ENCODE results near the gene NCLN. TPM values are rescaled to one million over a fixed set of nuclear protein-coding genes. Genes with fewer than 3 reads are reported as not detected.
"Not testable (repeated sequence)": the region's sequence is repeated elsewhere in the genome, so short reads cannot be mapped to it uniquely, and the experiment has no call there.

Gene NCLN
- total and polyA plus RNA-seq, 9 donors = 14.9 to 37.4 (median 32.4) TPM

- Histone ChIP-seq H3K4me3 (ENCODE audit: low read length) (no peak overlapping the region), H3K9me3 (replicated peaks; ENCODE audit: control insufficient read depth, low read depth, low read length) (no peaks in the 10 kb centered on the region), H3K27ac (ENCODE audit: low read length) (no peak overlapping the region), H3K36me3 (ENCODE audit: control insufficient read depth, insufficient read depth, low read length) (peaks cover 61% of the 10 kb centered on the region), H3K27me3 (ENCODE audit: control insufficient read depth, insufficient read depth, low read length) (no peaks in the 10 kb centered on the region), H3K4me1 (ENCODE audit: control insufficient read depth, insufficient read depth, low read length) (no peaks in the 10 kb centered on the region)
- WGBS (ENCODE audit: insufficient coverage) = 97% methylated on average over 32 of the region's 39 CpGs
- DNase-seq = no peak
Observed at GRCh38 chr19:3201072-3201700, 15.5 kb downstream of the NCLN start.

- Histone ChIP-seq H3K4me3 (ENCODE audit: low read length) (no peak overlapping the region), H3K36me3 (ENCODE audit: control insufficient read depth, insufficient read depth, low read length) (peaks cover 61% of the 10 kb centered on the region)
- WGBS (ENCODE audit: insufficient coverage) = 88% methylated on average over 11 of the region's 14 CpGs
Observed at GRCh38 chr19:3201911-3202310, 16.2 kb downstream of the NCLN start.

GRCh38 chr19:3202346-3202745 lies 16.6 kb downstream of the NCLN start:
- Histone ChIP-seq H3K27me3 (ENCODE audit: control insufficient read depth, insufficient read depth, low read length) (no peaks in the 10 kb centered on the region), H3K36me3 (ENCODE audit: control insufficient read depth, insufficient read depth, low read length) (peaks cover 64% of the 10 kb centered on the region), H3K9me3 (replicated peaks; ENCODE audit: control insufficient read depth, low read depth, low read length) (no peaks in the 10 kb centered on the region), H3K4me1 (ENCODE audit: control insufficient read depth, insufficient read depth, low read length) (no peaks in the 10 kb centered on the region), H3K27ac (ENCODE audit: low read length) (no peak overlapping the region), H3K4me3 (ENCODE audit: low read length) (no peak overlapping the region)
- DNase-seq = no peak
- 81% methylated on average over 12 of the region's 12 CpGs for WGBS (ENCODE audit: insufficient coverage)

More at GRCh38 chr19:3201911-3202310, 16.2 kb downstream of the NCLN start:
- Histone ChIP-seq H3K4me1 (ENCODE audit: control insufficient read depth, insufficient read depth, low read length) (no peaks in the 10 kb centered on the region), H3K9me3 (replicated peaks; ENCODE audit: control insufficient read depth, low read depth, low read length) (no peaks in the 10 kb centered on the region), H3K27me3 (ENCODE audit: control insufficient read depth, insufficient read depth, low read length) (no peaks in the 10 kb centered on the region), H3K27ac (ENCODE audit: low read length) (no peak overlapping the region)
- DNase-seq = no peak

- H3K27ac ChIP-seq (ENCODE audit: low read length); H3K4me3 ChIP-seq (ENCODE audit: low read length); H3K27me3 ChIP-seq (ENCODE audit: control insufficient read depth, insufficient read depth, low read length); H3K4me1 ChIP-seq (ENCODE audit: control insufficient read depth, insufficient read depth, low read length); H3K9me3 ChIP-seq (replicated peaks; ENCODE audit: control insufficient read depth, low read depth, low read length); DNase-seq: not testable (repeated sequence)
- 84% methylated on average over 3 of the region's 7 CpGs for WGBS (ENCODE audit: insufficient coverage)
- peaks cover 69% of the 10 kb centered on the region for H3K36me3 ChIP-seq (ENCODE audit: control insufficient read depth, insufficient read depth, low read length)
Observed at GRCh38 chr19:3202895-3203294, 17.2 kb downstream of the NCLN start.

GRCh38 chr19:3203805-3204645 lies 18.3 kb downstream of the NCLN start:
- H3K36me3 ChIP-seq (ENCODE audit: control insufficient read depth, insufficient read depth, low read length) = peaks cover 71% of the 10 kb centered on the region
- no peaks in the 10 kb centered on the region for H3K27me3 ChIP-seq (ENCODE audit: control insufficient read depth, insufficient read depth, low read length)
- no peaks in the 10 kb centered on the region for H3K9me3 ChIP-seq (replicated peaks; ENCODE audit: control insufficient read depth, low read depth, low read length)
- no peaks in the 10 kb centered on the region for H3K4me1 ChIP-seq (ENCODE audit: control insufficient read depth, insufficient read depth, low read length)
- no peak for DNase-seq
- 94% methylated on average over 39 of the region's 43 CpGs for WGBS (ENCODE audit: insufficient coverage)
- no peak overlapping the region for H3K4me3 ChIP-seq (ENCODE audit: low read length)
- no peak overlapping the region for H3K27ac ChIP-seq (ENCODE audit: low read length)

GRCh38 chr19:3204646-3205275 lies 19.0 kb downstream of the NCLN start:
- WGBS (ENCODE audit: insufficient coverage) = 93% methylated on average over 34 of the region's 35 CpGs
- DNase-seq = no peak
- peaks cover 70% of the 10 kb centered on the region for H3K36me3 ChIP-seq (ENCODE audit: control insufficient read depth, insufficient read depth, low read length)

GRCh38 chr19:3206216-3206953 lies 20.7 kb downstream of the NCLN start:
- H3K27ac ChIP-seq (ENCODE audit: low read length) = no peak overlapping the region
- WGBS (ENCODE audit: insufficient coverage) = 73% methylated on average over 6 of the region's 28 CpGs
- H3K4me3 ChIP-seq (ENCODE audit: low read length) = no peak overlapping the region
- H3K36me3 ChIP-seq (ENCODE audit: control insufficient read depth, insufficient read depth, low read length) = peaks cover 59% of the 10 kb centered on the region
- no peaks in the 10 kb centered on the region for H3K4me1 ChIP-seq (ENCODE audit: control insufficient read depth, insufficient read depth, low read length)
- no peak for DNase-seq
- H3K9me3 ChIP-seq (replicated peaks; ENCODE audit: control insufficient read depth, low read depth, low read length) = no peaks in the 10 kb centered on the region
- no peaks in the 10 kb centered on the region for H3K27me3 ChIP-seq (ENCODE audit: control insufficient read depth, insufficient read depth, low read length)

More at GRCh38 chr19:3204646-3205275, 19.0 kb downstream of the NCLN start:
- no peak overlapping the region for H3K27ac ChIP-seq (ENCODE audit: low read length)
- no peak overlapping the region for H3K4me3 ChIP-seq (ENCODE audit: low read length)
- no peaks in the 10 kb centered on the region for H3K27me3 ChIP-seq (ENCODE audit: control insufficient read depth, insufficient read depth, low read length)
- H3K4me1 ChIP-seq (ENCODE audit: control insufficient read depth, insufficient read depth, low read length) = no peaks in the 10 kb centered on the region
- no peaks in the 10 kb centered on the region for H3K9me3 ChIP-seq (replicated peaks; ENCODE audit: control insufficient read depth, low read depth, low read length)

GRCh38 chr19:3207461-3208242 lies 21.9 kb downstream of the NCLN start:
- H3K36me3 ChIP-seq (ENCODE audit: control insufficient read depth, insufficient read depth, low read length) = peaks cover 53% of the 10 kb centered on the region
- no peak overlapping the region for H3K4me3 ChIP-seq (ENCODE audit: low read length)
- H3K27me3 ChIP-seq (ENCODE audit: control insufficient read depth, insufficient read depth, low read length) = no peaks in the 10 kb centered on the region

GRCh38 chr19:3208317-3209207 lies 22.8 kb downstream of the NCLN start:
- Histone ChIP-seq H3K36me3 (ENCODE audit: control insufficient read depth, insufficient read depth, low read length) (peaks cover 49% of the 10 kb centered on the region), H3K4me1 (ENCODE audit: control insufficient read depth, insufficient read depth, low read length) (no peaks in the 10 kb centered on the region), H3K4me3 (ENCODE audit: low read length) (no peak overlapping the region), H3K27me3 (ENCODE audit: control insufficient read depth, insufficient read depth, low read length) (no peaks in the 10 kb centered on the region), H3K27ac (ENCODE audit: low read length) (no peak overlapping the region), H3K9me3 (replicated peaks; ENCODE audit: control insufficient read depth, low read depth, low read length) (no peaks in the 10 kb centered on the region)
- WGBS (ENCODE audit: insufficient coverage) = 84% methylated on average over 28 of the region's 33 CpGs
- no peak for DNase-seq

More at GRCh38 chr19:3207461-3208242, 21.9 kb downstream of the NCLN start:
- H3K27ac ChIP-seq (ENCODE audit: low read length) = no peak overlapping the region
- 84% methylated on average over 39 of the region's 43 CpGs for WGBS (ENCODE audit: insufficient coverage)
- H3K9me3 ChIP-seq (replicated peaks; ENCODE audit: control insufficient read depth, low read depth, low read length) = no peaks in the 10 kb centered on the region
- H3K4me1 ChIP-seq (ENCODE audit: control insufficient read depth, insufficient read depth, low read length) = no peaks in the 10 kb centered on the region
- no peak for DNase-seq
